GM12874 (cell line): ENCODE data around the gene NCCRP1.

Source experiments
- CTCF ChIP-seq: IDR thresholded peaks from 2 replicates; pipeline ENCODE4 v1.5.1; 2011; ENCODE audit warnings: low read depth, mild to moderate bottlenecking, control low read depth, low read length, moderate library complexity; ENCODE audit not compliant: insufficient read depth

The NCCRP1 gene

GRCh38 chr19:39217094-39217493, 20.3 kb downstream of the NCCRP1 start:
- TF ChIP-seq CTCF: no peak

- TF ChIP-seq CTCF: no peak
These were observed 21.7 kb downstream of the NCCRP1 start for GRCh38 chr19:39218230-39219007.

- no peak for TF ChIP-seq CTCF
These were observed 27.0 kb downstream of the NCCRP1 start for GRCh38 chr19:39223703-39224279.

GRCh38 chr19:39224910-39225309, 28.1 kb downstream of the NCCRP1 start:
- TF ChIP-seq CTCF: no peak

- no peak for TF ChIP-seq CTCF
These were observed 33.5 kb downstream of the NCCRP1 start for GRCh38 chr19:39230096-39230764.

GRCh38 chr19:39232708-39233107, 35.9 kb downstream of the NCCRP1 start:
- TF ChIP-seq CTCF: no peak

- no peak for TF ChIP-seq CTCF
These were observed 39.8 kb downstream of the NCCRP1 start for GRCh38 chr19:39236527-39236926.
